HepG2 (cell line): ENCODE results near the gene CARMIL3. TPM values are rescaled to one million over a fixed set of nuclear protein-coding genes. Genes with fewer than 3 reads are reported as not detected.

Experiments used
- HINFP ChIP-seq: sonication (generic); formaldehyde crosslinking; IDR thresholded peaks from 2 replicates; pipeline ENCODE4 v1.4.0; 2020; ENCODE audit warnings: low read depth, mild to moderate bottlenecking, missing genetic modification reagents
- JARID2 ChIP-seq: sonication (generic); formaldehyde crosslinking; IDR thresholded peaks from 2 replicates; pipeline ENCODE4 v1.8.1; 2023; ENCODE audit warnings: missing genetic modification reagents, inconsistent platforms; ENCODE audit not compliant: insufficient replicate concordance
- KLF12 ChIP-seq: sonication (generic); formaldehyde crosslinking; IDR thresholded peaks from 2 replicates; pipeline ENCODE4 v1.4.0; 2020; ENCODE audit warnings: missing genetic modification reagents, borderline replicate concordance
- LRRFIP1 ChIP-seq: sonication (generic); formaldehyde crosslinking; conservative IDR thresholded peaks from 2 replicates; pipeline ENCODE4 v1.4.0; 2020; ENCODE audit warnings: missing genetic modification reagents
- MAF1 ChIP-seq: sonication (generic); formaldehyde crosslinking; IDR thresholded peaks from 2 replicates; pipeline ENCODE4 v1.5.0; 2020; ENCODE audit warnings: missing genetic modification reagents, borderline replicate concordance
- MAFK ChIP-seq, 2 experiments: IDR thresholded peaks in 1 of 2; conservative IDR thresholded peaks in 1 of 2; 2 replicates each; pipeline ENCODE4 v1.6.1; 2011; ENCODE audit warnings: improper control_type of control experiment in 2 of 2, low read length in 2 of 2
- MXD1 ChIP-seq: sonication (generic); formaldehyde crosslinking; IDR thresholded peaks from 2 replicates; pipeline ENCODE4 v1.4.0; 2020; ENCODE audit warnings: mild to moderate bottlenecking, missing genetic modification reagents
- NONO ChIP-seq, 2 experiments: fragments of 450-650 bp in 1 of 2; sonication (generic) in 1 of 2; formaldehyde crosslinking in 1 of 2; IDR thresholded peaks in 1 of 2; conservative IDR thresholded peaks in 1 of 2; 2 replicates each; pipeline versions ENCODE4 v1.6.1 to v1.8.0; 2017 to 2022; ENCODE audit warnings: mild to moderate bottlenecking in 1 of 2, missing genetic modification reagents in 1 of 2, moderate library complexity in 1 of 2
- NR2F1 ChIP-seq, 2 experiments: fragments of 450-650 bp in 1 of 2; formaldehyde crosslinking in 1 of 2; IDR thresholded peaks; 2 replicates each; pipeline versions ENCODE4 v1.5.0 to v1.6.1; 2016 to 2020; ENCODE audit warnings: mild to moderate bottlenecking in 1 of 2, missing compliant biosample characterization in 1 of 2, missing genetic modification reagents in 1 of 2, moderate library complexity in 1 of 2
- TFAP4 ChIP-seq: sonication (generic); IDR thresholded peaks from 2 replicates; pipeline ENCODE4 v1.6.1; 2016; ENCODE audit warnings: low read depth, borderline replicate concordance
- TFDP1 ChIP-seq: IDR thresholded peaks from 2 replicates; pipeline ENCODE4 v1.6.1; 2016; ENCODE audit warnings: missing compliant biosample characterization, missing genetic modification reagents, borderline replicate concordance
- ZNF143 ChIP-seq: sonication (generic); formaldehyde crosslinking; IDR thresholded peaks from 2 replicates; pipeline ENCODE4 v1.4.0; 2020; ENCODE audit warnings: missing genetic modification reagents
- ZNF17 ChIP-seq: sonication (generic); formaldehyde crosslinking; IDR thresholded peaks from 2 replicates; pipeline ENCODE4 v1.5.0; 2020; ENCODE audit warnings: mild to moderate bottlenecking, missing genetic modification reagents
- ZNF337 ChIP-seq: sonication (generic); formaldehyde crosslinking; IDR thresholded peaks from 2 replicates; pipeline ENCODE4 v1.5.1; 2020; ENCODE audit warnings: missing genetic modification reagents, low read depth, mild to moderate bottlenecking, borderline replicate concordance
- ZNF704 ChIP-seq: sonication (generic); formaldehyde crosslinking; IDR thresholded peaks from 2 replicates; pipeline ENCODE4 v1.8.1; 2023; ENCODE audit warnings: mild to moderate bottlenecking, inconsistent platforms, moderate library complexity, missing genetic modification reagents, borderline replicate concordance
- ZNF75D ChIP-seq: sonication (generic); formaldehyde crosslinking; IDR thresholded peaks from 2 replicates; pipeline ENCODE4 v1.8.1; 2023; ENCODE audit warnings: missing genetic modification reagents, mild to moderate bottlenecking, borderline replicate concordance
- ZNF776 ChIP-seq: sonication (generic); formaldehyde crosslinking; IDR thresholded peaks from 2 replicates; pipeline ENCODE4 v1.4.0; 2020; ENCODE audit warnings: mild to moderate bottlenecking, missing genetic modification reagents
- ZNF883 ChIP-seq: sonication (generic); formaldehyde crosslinking; IDR thresholded peaks from 2 replicates; pipeline ENCODE4 v1.5.1; 2020; ENCODE audit warnings: mild to moderate bottlenecking, missing genetic modification reagents; ENCODE audit errors: not compliant biosample characterization
- polyA plus RNA-seq, 8 experiments: library from polyadenylated mRNA; depleted of rRNA in 3 of 8; stranded (reverse) in 7 of 8; unstranded in 1 of 8; fragments of >200 nt; fragmentation: Illumina TruSeq in 4 of 8; extraction: Trizol in 4 of 8; gene quantifications; 2 replicates each; pipeline versions ENCODE4 v1.2.1 to v1.2.3, GENCODE V29; 2011 to 2016; ENCODE audit warnings: low read depth in 4 of 8, missing spikeins in 1 of 8, mixed read lengths in 1 of 8; ENCODE audit not compliant: insufficient read depth in 1 of 8
- total RNA-seq, 5 experiments: library from RNA; depleted of rRNA; stranded (reverse); fragments of >200 nt; fragmentation: Illumina TruSeq; extraction: Trizol; gene quantifications; 2 replicates each; pipeline ENCODE4 v1.2.3, GENCODE V29; 2016; ENCODE audit warnings: low read depth in 1 of 5

The CARMIL3 gene
- total and polyA plus RNA-seq, 2 of the 13 experiments (the other 11 are each of a cell fraction or from before 2014, with no cell fraction given), result 0.27 to 0.55 TPM

- TF ChIP-seq TFAP4, result no peak
- TF ChIP-seq JARID2 (CRISPR knock-in tag), result no peak
- peak; percentile 44; the same call in 1 of the 2 replicates for TF ChIP-seq TFDP1 (CRISPR knock-in tag)
- no peak for TF ChIP-seq ZNF17 (CRISPR knock-in tag)
- TF ChIP-seq MAF1, result no peak
- no peak for TF ChIP-seq ZNF75D (CRISPR knock-in tag)
- peak; percentile 60; the same call in 1 of the 2 replicates for TF ChIP-seq ZNF704 (CRISPR knock-in tag)
- TF ChIP-seq MXD1, result 0 out of 2 replicates have a peak, but pooled peaks have one; percentile 52
- TF ChIP-seq NONO (IDR thresholded peaks at IDR 0.05), result no peak
- TF ChIP-seq NONO (CRISPR knock-in tag; conservative IDR thresholded peaks at IDR 0.05), result 0 out of 2 replicates have a peak, but pooled peaks have one; percentile 32
- TF ChIP-seq HINFP (CRISPR knock-in tag), result 0 out of 2 replicates have a peak, but pooled peaks have one; percentile 64
- TF ChIP-seq ZNF883 (CRISPR knock-in tag), result peak; percentile 10
- no peak for TF ChIP-seq KLF12 (CRISPR knock-in tag)
- TF ChIP-seq ZNF337 (CRISPR knock-in tag), result no peak
- no peak for TF ChIP-seq LRRFIP1 (CRISPR knock-in tag)
- no peak for TF ChIP-seq NR2F1 (CRISPR knock-in tag; IDR thresholded peaks at IDR 0.05)
- TF ChIP-seq ZNF143 (CRISPR knock-in tag), result no peak
- TF ChIP-seq MAFK (conservative IDR thresholded peaks at IDR 0.05 in 1 of 2, IDR thresholded peaks at IDR 0.05 in 1 of 2; ENCODE audit: low read length in 2 of 2), result 0 out of 4 replicates have a peak, but pooled peaks of 1 of the 2 experiments have one; percentile 8
- TF ChIP-seq ZNF776 (CRISPR knock-in tag), result 0 out of 2 replicates have a peak, but pooled peaks have one; percentile 39
Observed at GRCh38 chr14:24067133-24068082, 15.6 kb downstream of the CARMIL3 start (continued).
